DMS 273 treated with DMSO at 0.1 percent for 48 hours (cell line): ENCODE measurements around the gene NINJ1.

Source experiments
- DNase-seq: peaks from one replicate; lab custom pipeline; 2025; lab: John Stamatoyannopoulos, UW

NINJ1 gene

DNA sequence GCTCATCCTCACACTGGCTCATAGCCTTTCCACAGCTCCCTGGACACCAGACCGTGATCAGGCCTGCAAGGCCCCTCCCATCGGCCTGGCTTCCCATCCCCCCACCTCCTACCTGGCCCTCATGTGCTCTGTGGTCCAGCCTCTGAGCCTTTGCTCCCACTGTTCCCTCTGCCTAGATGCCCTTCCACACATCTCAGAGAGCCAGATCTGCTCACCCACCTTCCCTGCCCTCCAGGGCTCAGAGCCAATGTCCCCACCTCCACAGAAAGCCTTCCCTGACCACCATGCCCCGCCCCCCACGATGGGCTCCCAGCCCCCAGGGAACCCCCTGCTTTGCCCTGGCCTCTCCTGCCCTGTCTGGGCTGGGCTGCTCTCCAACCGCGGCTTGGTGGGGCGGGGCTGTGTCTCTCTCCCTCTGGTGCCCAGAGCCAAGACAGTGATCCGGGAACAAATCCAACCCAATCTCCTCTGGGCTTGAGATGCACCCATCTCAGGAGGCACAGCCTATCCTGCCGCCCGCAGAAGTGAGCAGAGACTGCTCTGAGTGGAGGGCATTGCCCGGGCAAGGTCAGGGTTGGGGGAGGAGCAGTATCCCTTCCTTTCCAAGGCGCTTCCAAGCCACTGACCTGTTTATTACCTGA, 1.6 kb downstream of the NINJ1 start:
- DNase-seq = no peak

DNA sequence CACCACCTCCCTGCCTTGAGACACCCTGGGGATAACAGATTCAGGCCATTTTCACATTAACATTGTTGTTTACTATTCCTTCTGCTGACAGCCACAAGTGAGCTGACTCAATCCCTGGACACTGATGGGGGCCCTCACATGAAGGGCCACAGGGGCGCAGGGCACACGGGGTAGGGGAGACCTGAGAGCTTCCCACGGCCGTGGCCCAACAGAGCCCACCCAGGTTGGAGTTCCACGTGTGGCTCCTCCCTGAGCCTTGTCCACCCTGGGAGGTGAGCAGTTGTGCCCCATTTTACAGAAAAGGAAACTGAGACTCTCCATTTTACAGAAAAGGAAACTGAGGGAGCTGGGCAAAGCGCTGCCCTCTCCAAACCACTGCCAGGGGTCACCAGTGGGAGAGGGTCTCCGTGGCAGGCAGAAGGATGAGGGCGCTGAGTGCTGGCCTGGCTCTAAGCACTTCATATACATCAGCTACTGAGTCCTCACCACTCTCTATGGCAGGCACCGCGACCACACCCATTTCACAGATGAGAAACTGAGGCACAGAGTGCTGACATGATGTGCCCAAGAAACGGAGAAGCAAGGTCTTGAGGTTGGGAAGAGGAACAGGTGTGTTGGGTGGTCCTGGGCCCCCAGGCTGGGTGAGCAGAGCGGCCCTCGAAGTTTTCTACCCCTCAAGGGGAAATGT, 2.3 kb downstream of the NINJ1 start:
- DNase-seq = no peak

DNA sequence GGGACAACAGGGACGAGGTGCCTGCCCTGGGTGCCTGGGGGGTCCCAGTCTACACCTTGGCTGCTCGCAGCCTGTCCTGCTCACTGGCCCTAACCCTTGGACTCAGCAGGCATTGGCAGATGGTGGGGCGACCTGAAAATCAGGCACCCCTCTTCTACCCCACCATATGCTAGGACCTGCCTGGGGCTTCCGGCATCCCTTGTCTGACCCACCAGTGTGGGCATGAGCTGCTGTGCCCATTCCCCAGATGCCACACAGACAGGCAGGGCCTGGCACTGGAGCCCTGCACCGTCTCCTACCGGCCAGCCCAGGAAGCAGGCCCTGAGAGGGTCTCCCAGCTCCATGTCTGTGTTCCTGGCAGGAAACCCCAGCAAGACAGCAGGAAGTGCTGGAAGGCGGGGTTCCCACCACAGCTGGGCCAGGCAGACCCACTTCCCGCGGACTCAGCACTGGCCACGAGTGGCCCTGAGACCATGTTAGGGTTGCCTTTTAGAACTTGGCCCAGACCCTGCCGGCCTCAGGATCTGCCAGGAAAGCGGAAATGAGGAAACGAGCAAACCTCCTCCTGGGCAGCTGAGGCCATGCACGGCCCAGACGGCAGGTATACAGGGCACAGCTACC, 3.1 kb downstream of the NINJ1 start:
- DNase-seq = no peak

DNA sequence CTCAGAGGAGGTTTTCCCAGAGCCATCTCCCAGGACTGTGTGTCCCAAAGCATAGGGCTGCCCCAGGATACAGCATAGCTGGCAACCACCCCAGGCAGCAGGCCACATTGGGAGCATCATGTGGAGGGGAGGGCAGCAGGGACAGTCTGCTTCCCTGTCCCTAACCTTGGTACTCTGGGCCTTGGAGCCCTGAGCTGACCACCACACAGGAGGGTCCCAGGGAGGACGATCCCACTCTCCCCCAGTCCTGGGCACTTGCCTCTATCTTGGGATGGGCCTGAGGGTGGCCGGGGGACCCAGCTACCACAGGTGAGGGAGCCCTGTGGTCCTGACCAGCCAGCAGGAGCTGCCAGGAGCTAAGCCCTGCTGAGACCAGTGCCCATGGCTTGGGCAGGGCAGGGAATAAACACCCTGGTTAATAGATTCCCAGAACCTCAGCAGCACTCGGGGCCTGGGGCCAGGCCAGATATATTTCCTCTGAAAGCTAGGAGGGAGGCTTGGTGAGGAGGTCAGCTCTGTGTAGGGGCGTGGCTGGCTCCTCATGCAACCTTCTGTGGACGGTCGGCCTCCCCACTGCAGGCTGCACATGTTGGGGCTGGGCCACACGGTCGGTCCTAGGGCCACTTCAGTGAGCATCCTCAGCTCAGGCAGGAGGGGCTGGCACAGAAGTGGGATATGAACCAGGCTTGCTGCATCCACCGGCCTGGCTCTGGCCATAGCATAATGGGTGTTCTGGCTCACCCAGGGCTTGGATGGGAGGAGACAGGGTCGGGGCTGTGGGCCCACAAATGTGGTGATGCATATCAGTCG, 4.2 kb downstream of the NINJ1 start:
- DNase-seq = no peak

DNA sequence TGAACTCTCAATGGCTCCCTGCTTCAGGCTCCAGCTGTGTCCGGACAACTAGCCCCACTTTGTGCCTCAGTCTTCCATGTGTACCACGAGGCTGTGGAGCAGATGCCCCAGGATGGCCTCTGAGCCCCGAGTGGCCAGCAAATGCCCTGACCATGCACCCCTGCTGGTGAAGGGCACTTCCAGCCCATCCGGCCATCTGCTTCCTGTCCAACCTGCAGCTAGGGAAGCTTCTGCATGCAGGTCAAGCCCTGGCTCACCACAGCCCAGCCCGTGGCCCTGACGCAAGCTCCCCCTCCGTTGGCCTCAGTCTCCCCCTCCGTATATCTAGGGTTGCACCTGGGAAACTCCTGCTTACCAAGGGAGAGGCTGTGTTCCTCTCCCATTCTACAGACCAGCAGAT, 4.8 kb downstream of the NINJ1 start:
- no peak for DNase-seq

DNA sequence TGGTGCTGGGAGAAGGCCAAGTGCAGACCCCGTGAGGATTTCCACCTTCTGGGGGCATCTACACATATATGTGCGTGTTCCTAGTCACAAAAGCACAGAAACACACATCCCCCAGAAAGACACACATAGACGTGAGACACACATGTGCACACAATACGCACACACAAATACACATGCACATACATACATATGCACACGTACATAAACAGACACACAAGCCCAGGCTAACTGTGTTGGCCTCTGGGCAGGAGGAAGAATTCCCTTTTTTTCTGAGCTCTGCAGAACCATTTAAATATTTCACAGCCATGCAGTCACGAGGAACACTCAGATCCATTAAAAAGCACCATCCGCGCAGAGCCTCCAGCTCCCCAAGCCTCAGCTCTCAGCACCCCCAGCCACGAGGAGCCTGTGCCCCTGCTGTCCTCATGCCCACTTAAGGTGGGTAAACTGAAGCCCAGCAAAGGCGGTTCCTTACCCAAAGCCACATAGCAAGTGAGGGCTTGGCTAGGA, 5.3 kb downstream of the NINJ1 start:
- DNase-seq = no peak

DNA sequence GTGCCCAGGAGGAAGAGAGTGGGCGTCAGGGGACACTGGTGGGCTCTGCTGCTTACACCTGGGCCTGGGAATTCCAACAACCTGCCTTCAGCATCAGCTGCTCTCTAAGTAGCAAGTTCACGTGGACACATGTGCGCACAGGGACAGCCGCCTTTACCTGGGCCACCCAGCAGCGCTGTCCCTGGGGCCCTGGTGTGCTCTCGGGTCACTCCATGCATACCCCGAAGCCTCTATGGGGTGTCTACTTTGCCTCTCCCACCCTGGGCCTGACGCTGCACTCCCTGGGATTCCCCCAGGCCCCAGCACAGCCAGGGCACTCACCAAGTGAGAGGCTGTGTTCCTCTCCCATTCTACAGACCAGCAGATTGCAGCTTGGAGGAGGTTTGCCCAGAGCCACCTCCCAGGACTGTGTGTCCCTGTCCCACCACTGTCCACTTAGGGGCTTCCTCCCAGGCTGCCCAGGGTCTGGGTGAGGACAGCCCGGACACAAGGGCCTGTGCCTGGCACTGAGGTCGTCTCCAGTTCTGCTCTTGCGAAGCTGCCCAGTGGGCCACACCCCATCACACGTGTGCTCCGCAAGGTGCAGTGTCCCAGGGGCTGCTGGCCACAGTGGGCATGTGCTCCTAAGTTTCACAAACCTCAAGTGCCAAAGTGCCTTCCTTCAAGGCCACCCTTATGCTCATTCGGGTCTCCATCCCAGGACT, 5.9 kb downstream of the NINJ1 start:
- DNase-seq = no peak

DNA sequence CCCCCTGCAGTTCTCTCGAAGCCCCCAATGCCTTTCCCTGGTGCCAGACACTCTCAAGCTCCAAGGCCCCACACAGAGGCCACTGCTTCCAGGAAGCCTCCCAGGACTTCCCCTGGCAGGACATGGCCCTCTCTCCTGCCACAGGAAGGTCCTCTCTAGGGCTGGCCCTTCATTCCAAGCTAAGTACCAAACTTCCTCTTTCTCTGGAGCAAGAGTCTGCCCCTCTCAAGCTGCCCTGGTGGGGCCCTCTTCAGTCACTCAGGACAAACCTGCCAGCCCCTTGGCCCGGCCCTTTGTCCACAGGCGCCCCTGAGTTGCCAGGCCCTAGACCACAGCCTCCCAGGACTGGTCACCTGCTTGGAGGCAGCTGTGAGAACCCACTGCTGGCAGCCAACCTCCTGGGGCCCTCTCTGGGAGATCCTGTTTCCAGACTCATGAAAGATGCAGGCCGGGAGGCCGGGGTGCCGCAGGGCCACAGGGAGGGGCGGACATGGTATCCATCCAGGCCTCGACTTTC, 6.6 kb downstream of the NINJ1 start:
- DNase-seq = no peak

DNA sequence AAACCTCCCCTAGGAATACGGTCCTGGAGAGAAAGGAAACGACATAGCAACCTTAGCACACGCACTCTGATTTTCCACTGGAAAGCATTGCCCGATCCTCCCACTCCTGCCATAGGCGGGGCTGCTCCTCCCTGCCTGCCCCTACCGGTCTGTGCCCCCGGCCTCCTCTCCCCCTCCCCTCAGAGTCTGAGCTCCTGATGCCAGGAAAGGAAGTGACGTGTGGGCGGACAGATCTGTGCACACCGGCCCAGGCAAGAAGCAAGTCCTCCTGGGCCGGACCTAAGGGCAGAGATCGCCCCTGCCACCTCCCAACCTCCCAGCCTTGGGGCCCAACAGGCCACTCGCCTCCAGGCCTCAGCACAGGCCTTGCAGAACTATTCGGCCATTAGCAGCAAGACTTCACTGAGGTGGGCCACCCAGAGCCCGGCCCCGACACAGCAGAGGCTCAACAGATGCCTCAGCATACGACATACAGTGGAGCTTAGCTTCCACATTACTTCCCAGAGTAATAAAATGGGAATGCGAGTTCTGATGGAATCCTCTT, 7.2 kb downstream of the NINJ1 start:
- DNase-seq = no peak

DNA sequence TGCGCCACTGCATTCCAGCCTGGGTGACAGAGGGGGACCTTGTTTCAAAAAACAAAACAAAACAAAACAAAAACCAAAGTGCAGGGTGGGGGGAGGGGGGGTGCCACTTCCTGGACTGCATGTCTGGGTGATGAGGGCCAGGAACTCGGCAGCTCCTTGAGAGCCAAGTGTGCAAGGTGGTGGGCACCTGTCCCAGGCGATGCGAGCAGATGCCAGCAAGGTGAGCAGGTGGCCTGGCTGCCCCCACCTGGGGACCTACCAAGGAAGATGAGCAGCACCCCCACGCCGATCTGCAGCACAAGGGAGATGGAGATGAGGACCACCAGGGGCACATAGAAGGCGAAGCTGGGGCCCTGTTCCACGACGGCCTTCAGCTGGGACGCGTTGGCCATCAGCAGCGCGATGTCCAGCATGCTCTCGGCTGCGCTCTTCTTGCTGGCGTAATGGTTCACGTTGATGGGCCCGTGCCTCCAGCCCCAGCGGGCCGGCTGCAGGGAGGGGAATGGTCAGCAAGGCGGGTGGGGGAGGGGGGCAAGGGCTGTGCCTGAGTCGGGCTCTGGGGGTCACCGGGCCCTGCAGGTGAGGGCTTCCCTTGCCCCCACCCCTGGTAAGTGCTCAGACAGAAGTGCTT, 7.8 kb downstream of the NINJ1 start:
- no peak for DNase-seq

DNA sequence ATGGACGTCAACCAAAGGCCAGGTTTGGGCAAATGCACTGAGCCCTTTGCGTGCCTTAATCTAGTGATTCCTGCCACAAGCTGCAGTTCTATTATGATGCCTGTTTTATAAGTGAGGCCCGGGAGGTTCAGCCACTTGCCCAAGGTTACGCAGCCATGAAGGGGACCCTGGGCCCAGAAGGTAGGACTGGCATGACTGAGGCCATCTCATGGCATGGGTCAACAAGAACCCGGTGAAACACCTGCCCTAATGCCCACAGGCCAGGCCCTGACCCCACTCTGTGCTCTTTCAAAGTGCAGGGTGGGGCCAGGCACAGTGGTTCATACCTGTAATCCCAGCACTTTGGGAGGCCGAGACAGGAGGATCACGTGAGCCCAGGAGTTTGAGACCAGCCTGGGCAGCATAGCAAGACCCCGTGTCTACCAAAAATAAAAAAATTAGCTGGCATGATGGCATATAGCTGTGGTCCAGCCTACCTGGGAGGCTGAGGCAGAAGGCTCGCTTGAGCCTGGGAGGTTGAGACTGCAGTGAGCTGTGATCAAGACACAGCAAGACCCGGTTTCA, 8.6 kb downstream of the NINJ1 start:
- DNase-seq = no peak

DNA sequence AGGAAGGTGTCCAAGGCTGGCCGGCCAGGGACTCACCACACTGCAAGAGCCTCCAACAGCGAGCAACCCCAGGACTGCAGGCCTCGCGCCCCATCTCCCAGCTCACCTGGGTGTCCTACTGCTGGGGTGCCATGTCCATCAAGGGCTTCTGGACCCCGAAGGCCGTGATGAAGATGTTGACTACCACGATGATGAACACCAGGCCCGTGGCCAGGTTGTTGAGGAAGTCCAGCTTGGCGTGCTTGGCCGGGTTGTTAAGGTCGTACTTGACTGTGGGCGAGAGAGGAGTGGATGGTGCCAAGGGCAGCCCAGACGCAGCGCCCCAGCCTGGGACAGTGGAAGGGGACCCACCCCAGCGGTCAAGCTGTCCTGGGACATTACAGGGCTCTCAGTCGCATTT, 9.3 kb downstream of the NINJ1 start:
- no peak for DNase-seq

DNA sequence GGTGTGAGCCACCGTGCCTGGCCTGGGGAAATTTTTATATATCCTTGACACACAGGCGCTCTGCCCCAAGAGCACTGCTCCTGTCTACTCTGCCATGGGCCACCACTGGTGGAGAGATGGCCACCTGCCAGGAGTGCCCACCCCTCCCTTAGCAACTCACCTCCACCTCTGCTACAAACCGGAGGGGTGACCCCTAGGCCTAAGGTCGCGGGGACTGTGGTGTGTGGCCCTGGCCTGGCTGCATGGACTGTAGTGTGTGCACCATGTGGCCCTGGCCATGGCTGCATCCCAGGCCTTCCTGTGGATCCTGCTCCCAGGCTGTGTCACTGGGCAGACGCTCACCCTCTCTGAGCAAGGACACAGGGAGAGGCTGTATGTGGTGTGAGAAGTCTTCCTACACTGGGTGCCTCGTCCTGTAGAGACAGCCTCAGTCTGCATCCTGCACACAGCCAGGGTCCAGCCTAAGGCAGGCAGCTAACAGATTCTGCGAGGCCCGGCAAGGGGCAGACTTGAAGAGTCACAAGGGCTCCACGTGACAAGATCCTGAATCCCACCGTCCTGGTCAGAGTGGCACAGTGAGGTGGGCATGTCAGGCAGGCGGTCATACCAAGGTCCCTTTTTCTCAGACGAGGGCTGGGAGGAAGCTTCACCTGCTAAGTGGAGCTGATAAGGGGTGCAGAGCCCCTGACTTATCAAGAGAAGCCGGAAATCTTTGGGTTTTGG, 10.3 kb downstream of the NINJ1 start:
- DNase-seq = no peak

DNA sequence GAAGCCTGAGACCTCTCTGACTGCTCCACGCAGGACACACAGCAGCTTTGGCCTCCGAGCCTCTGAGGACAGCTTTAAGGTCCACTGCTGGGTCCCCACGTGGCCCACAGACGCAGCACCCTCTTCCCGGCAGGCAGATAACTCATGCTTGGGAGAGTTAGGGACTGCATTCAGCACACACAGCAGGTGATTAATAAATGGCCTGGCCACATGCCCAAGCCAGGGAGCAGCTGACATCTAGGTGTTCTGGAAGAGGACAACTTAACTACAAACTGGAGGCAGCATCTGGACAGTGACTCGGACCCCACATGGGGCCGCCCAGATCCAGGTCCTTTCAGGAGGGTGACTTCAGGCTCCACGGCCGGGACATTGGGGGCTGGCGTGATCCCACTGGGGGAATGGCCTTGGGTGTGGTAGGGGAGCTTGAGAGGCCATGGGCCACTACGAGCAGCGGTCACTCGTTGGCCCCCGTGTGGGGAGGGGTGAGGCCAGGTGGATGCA, 11.3 kb downstream of the NINJ1 start:
- DNase-seq = no peak

DNA sequence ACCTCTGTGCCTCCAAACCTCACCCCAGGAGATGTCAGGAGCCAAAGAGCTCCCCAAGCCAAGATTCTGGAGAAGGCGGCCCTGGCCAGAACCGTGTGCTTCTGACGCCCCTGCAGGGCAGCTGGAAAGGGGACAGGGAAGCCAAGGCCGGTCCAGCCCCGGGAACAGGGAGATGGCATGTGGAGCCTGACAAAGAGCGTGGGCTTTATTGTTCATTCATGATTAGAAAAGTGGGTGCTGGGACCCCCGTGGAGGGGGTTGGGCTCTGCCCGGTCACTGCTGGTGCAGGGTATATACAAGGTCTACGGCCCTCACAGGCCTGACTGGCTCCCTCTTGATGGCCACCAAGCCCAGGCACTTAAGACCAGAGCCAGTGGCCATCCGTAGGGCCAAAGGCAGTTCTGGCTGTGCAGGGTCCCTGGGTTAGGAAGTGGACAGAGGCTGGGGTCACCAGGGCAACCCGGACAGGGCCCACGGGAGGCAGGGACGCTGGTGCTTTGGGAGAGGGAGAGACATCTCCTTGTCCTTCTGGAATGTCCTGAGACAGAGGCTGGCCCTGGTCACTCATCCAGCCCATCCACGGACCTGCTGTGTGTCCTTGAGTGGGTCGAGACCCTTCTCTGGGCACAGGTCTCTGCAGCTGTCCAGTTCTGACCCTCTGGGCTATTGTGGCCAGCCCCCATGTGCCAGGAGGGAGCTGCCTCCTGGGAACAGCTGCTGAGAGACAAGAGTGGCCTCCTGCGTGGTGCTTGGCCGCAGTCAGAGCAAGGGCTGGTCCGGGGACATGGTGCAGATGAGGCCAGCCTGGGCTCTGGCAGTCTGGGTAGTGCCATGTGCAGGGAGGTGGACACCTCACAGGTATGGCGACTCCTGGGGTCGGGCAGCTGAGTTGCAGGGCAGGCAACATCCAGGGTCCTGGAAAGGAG, 12.5 kb downstream of the NINJ1 start:
- no peak for DNase-seq

DNA sequence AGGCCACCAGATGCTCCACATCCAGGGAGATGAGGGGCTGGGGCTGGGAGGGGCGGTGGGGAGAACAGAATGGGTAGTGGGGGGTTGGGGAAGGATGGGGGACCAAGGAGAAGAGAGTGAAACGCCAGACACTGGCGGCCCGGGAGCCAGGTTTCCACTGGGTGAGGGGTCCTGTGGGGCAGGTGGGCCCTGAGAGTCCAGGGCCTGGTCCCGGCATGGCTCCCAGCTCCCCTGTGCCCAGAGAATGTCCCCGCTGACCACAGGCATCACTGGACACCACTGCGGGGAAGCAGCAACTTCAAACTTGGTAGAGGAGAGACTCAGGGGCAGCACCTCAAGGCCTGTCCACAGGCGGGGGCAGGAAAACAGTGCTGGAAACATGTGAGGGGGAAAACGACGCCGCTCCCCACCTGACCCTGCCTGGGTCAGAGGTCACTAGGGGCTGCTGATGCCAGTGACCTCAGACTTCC, 13.2 kb downstream of the NINJ1 start:
- no peak for DNase-seq

DNA sequence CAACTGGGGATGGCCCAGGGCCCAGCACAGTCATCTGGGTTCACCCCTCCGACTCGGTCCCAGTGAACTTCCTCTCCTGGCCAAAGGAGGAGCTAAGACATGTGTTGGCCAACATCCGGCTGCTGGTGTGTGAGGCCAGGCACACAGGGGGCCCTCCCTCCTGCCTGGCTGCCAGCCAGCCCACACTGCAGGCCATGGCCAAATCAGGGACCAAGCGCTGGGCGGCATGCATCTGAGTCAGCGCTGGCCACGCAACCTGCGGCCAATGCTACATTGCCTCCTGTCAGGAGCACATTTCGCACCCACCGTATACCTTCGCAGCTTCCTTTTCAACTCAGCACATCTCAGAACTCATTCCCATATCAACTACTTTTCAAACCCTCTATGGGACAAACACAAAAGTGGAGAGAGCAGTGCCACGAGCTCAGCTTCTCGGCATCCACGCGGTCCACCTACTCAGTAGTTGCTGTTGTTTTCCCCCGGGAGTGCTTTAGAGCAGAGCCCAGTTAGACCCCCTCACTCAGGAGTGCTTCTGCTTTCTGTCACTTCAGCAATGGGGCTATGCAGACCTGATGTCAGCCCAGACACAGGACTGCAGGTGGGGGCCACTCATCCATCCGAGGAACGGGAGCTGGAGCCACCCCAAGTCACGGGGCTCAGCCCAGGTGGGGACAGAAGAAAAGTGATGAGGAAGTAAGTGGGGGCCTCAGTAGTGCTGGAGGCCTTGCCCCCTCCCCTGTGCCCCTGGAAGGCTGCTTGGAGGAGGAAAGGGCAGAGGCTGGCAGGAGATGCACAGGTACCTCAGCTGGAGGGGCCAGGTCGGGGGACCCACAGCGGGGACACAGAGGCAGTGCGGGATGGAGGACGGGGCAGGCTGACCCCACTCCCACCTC, 13.9 kb downstream of the NINJ1 start:
- DNase-seq = peak; percentile 22

DNA sequence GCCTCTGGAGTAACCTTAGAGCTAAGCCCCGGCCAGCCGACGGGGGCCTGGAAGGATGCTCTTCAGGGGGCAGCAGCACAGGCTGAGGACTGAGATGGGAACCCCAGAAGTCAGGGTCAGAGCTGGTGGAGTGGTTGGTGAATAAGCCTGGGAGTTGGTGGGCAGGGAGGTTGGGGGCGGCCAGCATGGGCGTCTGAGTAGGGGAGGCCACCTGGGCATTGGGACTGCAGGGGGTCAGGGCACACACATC, 14.4 kb downstream of the NINJ1 start:
- DNase-seq = no peak
